GM21529 (cell line): ENCODE measurements around the gene RHOG.

Source experiments
- ATAC-seq: cut with Tn5 transposase; IDR thresholded peaks from one replicate; pipeline ENCODE4 v1.9.1; 2021; ENCODE audit not compliant: unreplicated experiment

Gene RHOG

GRCh38 chr11:3860375-3860774, 19.6 kb upstream of the RHOG start:
- no peak for ATAC-seq

- peak; percentile 39 for ATAC-seq
Measured at GRCh38 chr11:3859373-3859881, 18.7 kb upstream of the RHOG start.

GRCh38 chr11:3857628-3858027, 16.9 kb upstream of the RHOG start:
- no peak for ATAC-seq

- ATAC-seq, result no peak
Measured at GRCh38 chr11:3856856-3857553, 16.2 kb upstream of the RHOG start.

DNA sequence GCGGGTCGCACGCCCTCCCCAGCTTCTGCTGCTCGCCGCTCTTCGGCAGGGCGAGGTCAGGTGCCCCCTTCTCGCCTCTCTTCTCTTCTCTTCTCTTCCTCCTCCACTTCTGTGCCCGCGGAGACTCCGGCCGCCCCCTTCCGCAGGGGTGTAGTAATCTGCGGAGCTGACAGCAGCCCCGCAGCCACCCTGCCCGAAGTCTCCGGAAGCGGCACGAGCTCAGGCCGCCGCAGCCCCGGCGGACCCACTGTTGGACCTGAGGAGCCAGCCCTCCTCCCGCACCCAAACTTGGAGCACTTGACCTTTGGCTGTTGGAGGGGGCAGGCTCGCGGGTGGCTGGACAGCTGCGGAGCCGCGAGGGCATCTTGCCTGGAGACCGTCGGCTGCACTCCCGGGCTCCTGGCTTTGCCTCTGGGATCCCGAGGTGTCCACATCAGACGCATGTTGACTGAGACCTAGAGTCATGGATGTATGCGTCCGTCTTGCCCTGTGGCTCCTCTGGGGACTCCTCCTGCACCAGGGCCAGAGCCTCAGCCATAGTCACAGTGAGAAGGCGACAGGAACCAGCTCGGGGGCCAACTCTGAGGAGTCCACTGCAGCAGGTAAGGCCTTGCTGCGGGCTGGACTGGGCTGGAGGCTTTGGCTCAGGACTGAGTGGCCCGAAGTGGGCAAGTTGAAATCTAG, 15.2 kb upstream of the RHOG start:
- ATAC-seq, result peak; percentile 11

DNA sequence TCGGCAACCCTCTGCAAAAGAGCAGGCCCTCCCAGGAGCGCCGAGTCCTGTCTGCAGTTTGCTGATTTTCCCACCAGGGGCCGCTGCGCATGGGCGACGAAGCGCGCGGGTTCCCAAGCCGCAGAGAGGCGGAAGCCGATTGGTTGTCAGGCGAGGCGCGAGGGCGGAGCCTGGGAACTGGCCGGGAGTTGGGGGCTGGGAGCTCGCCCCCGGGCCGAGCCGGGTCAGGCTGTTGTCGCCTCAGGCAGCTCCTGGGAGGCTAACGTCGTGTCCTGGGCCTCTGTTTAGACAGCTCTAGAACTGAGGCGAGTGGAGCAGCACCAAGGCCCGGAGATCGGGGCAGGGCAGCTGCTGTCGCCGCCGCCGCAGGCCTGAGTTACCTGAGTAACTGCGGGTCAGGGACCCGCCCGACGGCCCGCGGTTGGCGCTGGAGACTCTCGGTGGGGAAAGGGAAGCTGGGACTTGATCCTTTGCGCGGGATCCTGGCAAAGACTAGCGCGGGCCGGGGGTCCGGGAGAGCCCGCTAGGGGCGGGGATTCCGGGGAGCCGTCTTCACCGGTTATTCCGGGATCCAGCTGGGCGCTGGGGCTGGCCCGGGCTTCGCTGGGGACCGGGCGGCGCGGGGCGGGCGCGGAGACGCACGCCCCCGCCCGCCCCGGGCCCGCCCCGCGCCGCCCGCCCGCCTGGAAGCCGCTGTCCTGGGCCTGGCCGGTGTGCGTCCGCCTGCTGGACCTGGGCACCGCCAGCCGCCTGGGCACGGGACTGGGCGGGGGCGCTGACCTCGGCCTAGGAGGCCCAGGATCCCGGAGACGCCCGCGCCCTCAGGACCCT, 14.4 kb upstream of the RHOG start, which contains the start of gene STIM1:
TSS of gene STIM1 (plus strand) at position 688 of the 831 bp plus-strand sequence. CDS start 607 bp downstream, outside the sequence.
- ATAC-seq, result peak; percentile 59

DNA sequence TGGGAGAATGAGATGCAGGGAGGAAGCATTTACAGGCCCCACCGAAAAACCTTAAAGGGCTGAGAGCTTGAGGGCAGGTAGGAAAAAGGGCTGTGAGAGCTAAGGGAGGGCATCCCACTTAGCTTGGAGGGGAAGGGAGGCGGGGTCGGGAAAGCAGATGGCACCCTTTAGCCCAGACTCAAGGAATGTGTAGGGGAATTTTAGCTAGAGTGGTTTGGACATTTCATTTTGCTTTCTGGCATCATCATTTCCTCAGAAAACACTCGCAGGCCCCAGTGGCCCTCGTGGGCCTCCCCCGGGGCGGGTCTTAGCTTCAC, 13.9 kb upstream of the RHOG start:
- no peak for ATAC-seq

DNA sequence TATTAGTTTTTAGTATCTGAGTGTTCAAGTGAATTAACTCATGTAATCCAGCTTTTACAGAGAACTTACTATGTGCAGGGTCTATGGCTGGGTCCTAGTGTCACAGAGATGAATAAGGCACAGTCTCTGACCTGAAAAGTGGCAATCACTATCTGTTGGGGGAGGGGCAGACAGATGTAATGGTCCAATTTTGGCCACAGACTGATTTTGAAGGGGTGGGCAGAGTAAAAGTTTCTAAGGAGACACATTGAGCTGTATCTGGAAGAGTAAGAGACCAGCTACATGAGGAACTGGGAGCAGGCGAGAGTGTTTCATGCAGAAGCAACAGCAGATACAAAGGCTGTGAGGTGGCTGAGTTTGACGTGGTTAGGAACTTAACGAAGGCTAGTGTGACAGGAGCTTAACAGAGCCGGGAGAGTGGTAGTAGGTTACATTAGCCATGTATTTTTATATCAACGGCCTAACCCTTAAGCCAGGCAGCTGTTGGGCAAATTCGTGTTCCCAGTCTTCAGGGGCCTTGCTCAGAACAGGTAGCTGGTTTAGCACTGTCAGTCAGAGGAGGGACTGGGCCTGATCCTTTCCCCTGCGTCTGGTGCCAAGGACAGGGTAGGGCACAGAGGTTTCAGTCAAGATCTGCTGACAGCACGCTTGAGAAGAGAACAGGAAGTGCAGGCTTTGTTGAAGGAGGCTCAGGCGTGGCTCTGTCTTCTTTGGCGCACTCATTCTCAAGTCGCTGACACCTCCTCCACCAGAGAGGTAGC, 13.3 kb upstream of the RHOG start:
- ATAC-seq, result peak; percentile 41

DNA sequence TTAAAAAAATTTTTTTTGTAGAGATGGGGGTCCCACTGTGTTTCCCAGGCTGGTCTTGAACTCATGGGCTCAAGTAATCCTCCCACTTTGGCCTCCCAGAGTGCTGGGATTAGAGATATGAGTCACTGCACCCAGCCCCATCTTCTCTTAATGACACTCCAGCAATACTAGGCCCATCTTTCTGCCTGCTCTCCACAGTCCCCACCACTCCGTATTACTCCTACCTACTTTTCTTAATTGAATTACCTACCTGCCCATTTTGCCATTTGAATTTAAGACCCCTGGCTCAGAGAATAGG, 12.7 kb upstream of the RHOG start:
- no peak for ATAC-seq

- ATAC-seq, result no peak
Measured at GRCh38 chr11:3849297-3849874, 8.6 kb upstream of the RHOG start.

DNA sequence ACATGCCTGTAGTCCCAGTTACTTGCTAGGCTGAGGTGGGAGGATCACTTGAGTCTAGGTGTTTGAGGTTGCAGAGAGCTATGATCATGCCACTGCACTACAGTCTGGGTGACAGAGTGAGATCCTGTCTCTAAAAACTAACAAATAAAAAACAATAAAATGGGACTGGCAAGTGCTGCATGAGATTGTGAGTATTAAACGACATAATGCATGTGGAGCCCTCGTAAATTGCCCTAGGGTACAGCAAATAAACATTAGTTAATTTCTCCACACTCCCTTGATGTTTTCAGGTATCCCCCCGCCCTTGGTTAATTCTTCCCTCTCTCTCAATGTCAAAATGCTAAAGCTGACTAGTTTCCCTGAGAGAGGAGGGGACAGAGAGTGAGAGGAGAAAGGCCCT, 4.9 kb upstream of the RHOG start:
- no peak for ATAC-seq

GRCh38 chr11:3845246-3845645, 4.5 kb upstream of the RHOG start:
- no peak for ATAC-seq

DNA sequence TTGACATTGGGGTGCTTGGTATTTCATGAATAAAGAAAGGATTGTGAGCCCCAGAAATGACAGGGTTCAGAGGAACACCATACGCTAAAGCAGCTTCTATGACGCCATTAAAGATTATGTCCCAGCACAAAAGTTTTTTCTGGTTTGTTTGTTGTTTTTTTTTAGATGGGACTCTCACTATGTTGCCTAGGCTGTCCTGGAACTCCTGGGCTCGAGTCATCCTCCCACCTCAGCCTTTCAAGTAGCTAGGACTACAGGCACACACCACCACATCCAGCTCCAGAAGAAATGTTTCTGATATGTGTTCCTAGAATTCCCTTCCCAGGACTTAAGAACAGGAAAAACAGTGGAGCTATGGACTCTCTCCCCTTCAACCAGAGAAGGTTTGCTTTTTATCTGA, 2.6 kb upstream of the RHOG start:
- ATAC-seq, result no peak

GRCh38 chr11:3841426-3842350, 929 bp upstream of the RHOG start:
- peak; percentile 53 for ATAC-seq

DNA sequence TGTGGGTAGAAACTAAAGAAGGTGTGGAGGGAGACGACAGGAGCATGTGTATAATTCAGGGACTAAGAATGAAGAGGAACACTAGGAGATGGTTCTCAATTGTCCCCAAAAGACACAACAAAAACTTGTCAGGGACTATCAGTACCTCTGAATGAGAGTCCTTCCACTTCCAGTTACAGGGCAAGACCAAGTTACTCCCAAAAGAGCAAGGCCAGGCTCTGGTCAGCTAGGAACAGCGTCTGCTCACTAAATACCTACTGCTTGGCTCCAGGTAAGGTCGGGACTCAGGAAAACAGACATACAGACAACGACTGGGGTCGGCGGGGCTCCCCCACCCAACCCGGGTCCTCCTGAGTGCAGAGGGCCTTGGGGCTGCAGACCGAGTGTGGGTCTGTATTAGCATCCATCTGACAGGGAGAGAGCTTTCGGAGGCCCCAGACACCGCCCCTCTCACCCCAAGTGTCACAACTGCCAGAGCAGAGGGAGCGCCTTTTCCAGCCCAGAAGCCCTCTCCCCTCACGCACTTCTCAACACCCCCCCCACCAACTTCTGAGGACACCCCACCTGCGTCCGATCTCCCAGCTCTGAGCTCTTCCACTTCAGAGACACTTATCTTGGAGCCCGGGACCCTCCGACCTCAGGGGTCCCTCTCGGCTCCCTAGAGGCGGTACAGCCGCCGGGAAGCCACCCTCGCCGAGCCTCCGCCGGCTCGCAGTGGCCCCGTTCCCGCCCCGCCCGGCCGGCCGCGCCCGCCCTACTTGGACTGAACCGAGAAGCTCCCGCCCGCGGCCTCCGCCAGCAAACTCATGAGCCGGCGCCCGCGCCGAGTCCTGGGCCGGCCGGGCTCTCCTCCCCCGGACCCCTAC, 522 bp downstream of the RHOG start:
- no peak for ATAC-seq

DNA sequence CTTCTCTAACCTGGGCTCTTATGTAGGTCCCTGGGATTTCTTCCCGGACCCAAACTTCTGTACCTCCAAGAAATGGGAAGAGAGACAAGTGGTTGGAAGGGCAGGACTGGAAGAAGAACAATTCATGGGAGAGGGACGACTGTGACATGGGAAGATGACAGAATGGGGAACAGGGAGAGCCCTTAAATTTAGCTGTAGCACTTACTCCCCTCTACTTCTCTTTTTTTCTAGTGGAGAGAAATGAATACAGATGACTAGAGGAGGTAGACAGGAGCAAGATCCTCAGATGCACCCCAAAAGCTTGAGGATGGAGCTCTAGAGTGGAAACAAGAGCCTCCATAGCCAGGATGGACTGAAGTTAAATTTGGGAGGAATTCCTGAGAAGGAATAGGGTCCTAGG, 2.3 kb downstream of the RHOG start:
- ATAC-seq, result no peak

GRCh38 chr11:3837793-3838192, 3.0 kb downstream of the RHOG start:
- peak; percentile 19 for ATAC-seq

DNA sequence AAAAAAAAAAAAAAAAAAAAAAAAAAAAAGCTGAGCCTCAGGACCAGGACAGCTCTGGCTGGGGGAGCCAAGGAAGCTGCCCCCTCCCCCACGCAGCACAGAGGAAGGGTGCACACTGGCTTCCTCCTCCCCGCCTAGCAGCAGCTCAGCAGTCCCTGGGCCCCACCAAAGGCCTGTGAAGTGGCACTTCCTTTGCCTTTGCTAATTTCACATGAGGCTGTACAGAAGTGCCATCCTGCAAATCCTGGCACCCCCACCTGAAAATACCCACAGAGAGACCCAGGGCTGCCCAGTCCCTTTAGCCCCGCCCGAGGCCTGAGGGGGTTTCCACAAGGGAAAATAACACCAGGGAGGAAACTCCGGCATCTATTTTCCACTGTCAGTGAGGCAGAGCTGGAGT, 3.9 kb downstream of the RHOG start:
- ATAC-seq, result no peak

GRCh38 chr11:3835751-3836150, 5.0 kb downstream of the RHOG start:
- ATAC-seq, result no peak
